SK-N-SH (cell line): ENCODE measurements around the gene ITGA2. TPM values are rescaled to one million over a fixed set of nuclear protein-coding genes. Genes with fewer than 3 reads are reported as not detected.

Experiments
- CTCF ChIA-PET: fragments of 300-600, 350-600 bp; formaldehyde crosslinking; extraction: SDS; loops from one replicate; lab custom pipeline; 2021; lab: Yijun Ruan, JAX
- POLR2A ChIA-PET: fragments of 350-600 bp; sonication (Branson Sonifier 250); formaldehyde crosslinking; extraction: SDS; loops from one replicate; lab custom pipeline; 2020; ENCODE audit warnings: antibody characterized with exemption, inconsistent platforms; lab: Yijun Ruan, JAX
- DNase-seq: peaks from one replicate; pipeline ENCODE4 v3.0.0; 2012
- H2AFZ ChIP-seq: fragments of 200-600 bp; sonication (generic); 2 replicates; pipeline ENCODE4 v1.8.1; 2016; ENCODE audit warnings: antibody characterized with exemption, mild to moderate bottlenecking, low read depth
- H3F3A ChIP-seq: fragments of 200-600 bp; sonication (generic); replicated peaks from 2 replicates; pipeline ENCODE3; 2016; ENCODE audit warnings: antibody characterized with exemption, mild to moderate bottlenecking; ENCODE audit not compliant: insufficient read depth
- H3K27ac ChIP-seq, 2 experiments: fragments of 200-500 bp in 1 of 2; fragments of 200-600 bp in 1 of 2; sonication (Bioruptor generic) in 1 of 2; sonication (generic), shearing (Covaris generic) in 1 of 2; 2 replicates each; pipeline versions ENCODE4 v1.5.1 to v1.6.1; 2014 to 2016; ENCODE audit warnings: low read depth in 2 of 2, inconsistent platforms in 1 of 2, low read length in 1 of 2, mild to moderate bottlenecking in 1 of 2, mixed read lengths in 1 of 2
- H3K27me3 ChIP-seq: fragments of 200-600 bp; sonication (generic), shearing (Covaris generic); 2 replicates; pipeline ENCODE4 v1.6.1; 2016; ENCODE audit warnings: mixed run types; ENCODE audit not compliant: insufficient read depth
- H3K36me3 ChIP-seq, 2 experiments: fragments of 200-500 bp in 1 of 2; fragments of 200-600 bp in 1 of 2; sonication (Bioruptor generic) in 1 of 2; sonication (generic) in 1 of 2; replicated peaks in 1 of 2; 2 replicates each; pipeline versions ENCODE3 to v1.5.1; 2014 to 2016; ENCODE audit warnings: low read length in 1 of 2, mild to moderate bottlenecking in 1 of 2; ENCODE audit not compliant: insufficient read depth in 2 of 2, control insufficient read depth in 1 of 2
- H3K4me1 ChIP-seq, 2 experiments: fragments of 200-500 bp in 1 of 2; fragments of 200-600 bp in 1 of 2; sonication (Bioruptor generic) in 1 of 2; sonication (generic), shearing (Covaris generic) in 1 of 2; 2 replicates each; pipeline versions ENCODE4 v1.5.1 to v1.6.1; 2014 to 2016; ENCODE audit warnings: low read depth in 1 of 2, low read length in 1 of 2, mixed run types in 1 of 2; ENCODE audit not compliant: insufficient read depth in 2 of 2, control insufficient read depth in 1 of 2
- H3K4me2 ChIP-seq: fragments of 200-600 bp; sonication (generic), shearing (Covaris generic); 2 replicates; pipeline ENCODE4 v1.6.1; 2017; ENCODE audit warnings: mixed run types
- H3K4me3 ChIP-seq, 2 experiments: fragments of 200-500 bp in 1 of 2; fragments of 200-600 bp in 1 of 2; sonication (Bioruptor generic) in 1 of 2; sonication (generic), shearing (Covaris generic) in 1 of 2; 2 replicates each; pipeline versions ENCODE4 v1.5.1 to v1.8.1; 2014 to 2016; ENCODE audit warnings: low read depth in 2 of 2, inconsistent platforms in 1 of 2, low read length in 1 of 2, mild to moderate bottlenecking in 1 of 2, mixed read lengths in 1 of 2, moderate library complexity in 1 of 2
- H3K79me2 ChIP-seq: fragments of 200-600 bp; sonication (generic); 2 replicates; pipeline ENCODE4 v1.8.1; 2017; ENCODE audit warnings: mild to moderate bottlenecking; ENCODE audit not compliant: insufficient read depth
- H3K9ac ChIP-seq: fragments of 200-600 bp; sonication (generic); 2 replicates; pipeline ENCODE4 v1.6.1; 2017; ENCODE audit warnings: mixed run types
- H3K9me2 ChIP-seq: fragments of 200-600 bp; sonication (generic); 2 replicates; pipeline ENCODE4 v1.6.1; 2017; ENCODE audit warnings: mixed run types
- H3K9me3 ChIP-seq: fragments of 200-600 bp; sonication (generic); 2 replicates; pipeline ENCODE4 v1.6.1; 2017; ENCODE audit warnings: mixed run types, mild to moderate bottlenecking, moderate library complexity
- H4K20me1 ChIP-seq: fragments of 200-600 bp; sonication (generic); 2 replicates; pipeline ENCODE4 v1.6.1; 2017; ENCODE audit warnings: mild to moderate bottlenecking, mixed run types; ENCODE audit not compliant: insufficient read depth
- POLR2AphosphoS5 ChIP-seq: IDR thresholded peaks from 2 replicates; pipeline ENCODE4 v1.6.1; 2012; ENCODE audit warnings: low read depth, low read length
- RAD21 ChIP-seq: IDR thresholded peaks from 2 replicates; pipeline ENCODE4 v1.6.1; 2012; ENCODE audit warnings: mild to moderate bottlenecking, low read length
- RCOR1 ChIP-seq: fragments of 150-350 bp; IDR thresholded peaks from 2 replicates; pipeline ENCODE4 v1.6.1; 2017; ENCODE audit warnings: antibody characterized with exemption, low read length
- SMC3 ChIP-seq: IDR thresholded peaks from 2 replicates; pipeline ENCODE4 v1.6.1; 2012; ENCODE audit warnings: low read depth, low read length, improper control_type of control experiment
- TAF1 ChIP-seq: IDR thresholded peaks from 2 replicates; pipeline ENCODE4 v1.6.1; 2012; ENCODE audit warnings: low read depth, mild to moderate bottlenecking, low read length, moderate library complexity, borderline replicate concordance
- TCF12 ChIP-seq: IDR thresholded peaks from 2 replicates; pipeline ENCODE4 v1.4.0; 2012
- WGBS: methylation state at CpG from one replicate; pipeline ENCODE4 v1.1.6; 2017; ENCODE audit warnings: low lambda C conversion rate; 5-methylcytosine and 5-hydroxymethylcytosine counted together
- polyA plus RNA-seq, 3 experiments: library from polyadenylated mRNA; depleted of rRNA; stranded (reverse); fragments of >200 nt; gene quantifications; 2 replicates each; pipeline ENCODE4 v1.2.3, GENCODE V29; 2012
- TF ChIP-seq, protein P1 (sequence below): IDR thresholded peaks from 2 replicates; pipeline ENCODE4 v1.4.0; 2012; ENCODE audit warnings: low read depth
- TF ChIP-seq, protein P2 (sequence below): fragments of 200-600 bp; sonication (generic); IDR thresholded peaks from 2 replicates; pipeline ENCODE4 v1.6.1; 2017; ENCODE audit warnings: antibody characterized with exemption, mild to moderate bottlenecking, moderate library complexity

ITGA2 gene
- polyA plus RNA-seq, 1 of the 3 experiments (the other 2 are of a cell fraction): 38.2 TPM

- peaks cover 70 to 75% of the 10 kb centered on the region in 2 experiments for H3K36me3 ChIP-seq
- H4K20me1 ChIP-seq: no peaks in the 10 kb centered on the region
- H3K4me3 ChIP-seq: peak overlapping the region in 1 of 2 experiments; percentile 10; a peak in 1 of 4 replicates
- peaks cover 67% of the 10 kb centered on the region for H3F3A ChIP-seq
- peaks cover 0 to 20% of the 10 kb centered on the region in 2 experiments; a peak in 3 of 4 replicates for H3K4me1 ChIP-seq
- peak overlapping the region in 1 of 2 experiments; percentile 35; a peak in 1 of 4 replicates for H3K27ac ChIP-seq
- no peak overlapping the region for H2AFZ ChIP-seq
- DNase-seq: peak; percentile 37
- no peak overlapping the region for H3K9ac ChIP-seq
- H3K9me2 ChIP-seq: no peaks in the 10 kb centered on the region
- no peaks in the 10 kb centered on the region for H3K27me3 ChIP-seq
- H3K79me2 ChIP-seq: 0 out of 2 replicates have a peak, but pooled peaks cover 3% of the 10 kb centered on the region
- 5% methylated on average over 3 of the region's 3 CpGs for WGBS
- POLR2A ChIA-PET: no interaction called here
- CTCF ChIA-PET: interaction anchor here (0.6 to 7.3 kb wide), 16 partner anchors 12 to 518 kb away, joined by 3 to 79 read pairs (median 4); no protein-coding TSS in a partner anchor
- no peaks in the 10 kb centered on the region for H3K9me3 ChIP-seq
- TF ChIP-seq RCOR1 (peak; percentile 36; the same call in 1 of the 2 replicates), SMC3 (peak; percentile 74), RAD21 (peak; percentile 79)
- TF ChIP-seq, protein P1, sequence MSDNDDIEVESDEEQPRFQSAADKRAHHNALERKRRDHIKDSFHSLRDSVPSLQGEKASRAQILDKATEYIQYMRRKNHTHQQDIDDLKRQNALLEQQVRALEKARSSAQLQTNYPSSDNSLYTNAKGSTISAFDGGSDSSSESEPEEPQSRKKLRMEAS: no peak
- TF ChIP-seq, protein P2, sequence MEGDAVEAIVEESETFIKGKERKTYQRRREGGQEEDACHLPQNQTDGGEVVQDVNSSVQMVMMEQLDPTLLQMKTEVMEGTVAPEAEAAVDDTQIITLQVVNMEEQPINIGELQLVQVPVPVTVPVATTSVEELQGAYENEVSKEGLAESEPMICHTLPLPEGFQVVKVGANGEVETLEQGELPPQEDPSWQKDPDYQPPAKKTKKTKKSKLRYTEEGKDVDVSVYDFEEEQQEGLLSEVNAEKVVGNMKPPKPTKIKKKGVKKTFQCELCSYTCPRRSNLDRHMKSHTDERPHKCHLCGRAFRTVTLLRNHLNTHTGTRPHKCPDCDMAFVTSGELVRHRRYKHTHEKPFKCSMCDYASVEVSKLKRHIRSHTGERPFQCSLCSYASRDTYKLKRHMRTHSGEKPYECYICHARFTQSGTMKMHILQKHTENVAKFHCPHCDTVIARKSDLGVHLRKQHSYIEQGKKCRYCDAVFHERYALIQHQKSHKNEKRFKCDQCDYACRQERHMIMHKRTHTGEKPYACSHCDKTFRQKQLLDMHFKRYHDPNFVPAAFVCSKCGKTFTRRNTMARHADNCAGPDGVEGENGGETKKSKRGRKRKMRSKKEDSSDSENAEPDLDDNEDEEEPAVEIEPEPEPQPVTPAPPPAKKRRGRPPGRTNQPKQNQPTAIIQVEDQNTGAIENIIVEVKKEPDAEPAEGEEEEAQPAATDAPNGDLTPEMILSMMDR: peak; percentile 90
- H3K4me2 ChIP-seq: no peak overlapping the region
These were observed 106.9 kb downstream of the ITGA2 start for GRCh38 chr5:53095931-53096525.

DNA sequence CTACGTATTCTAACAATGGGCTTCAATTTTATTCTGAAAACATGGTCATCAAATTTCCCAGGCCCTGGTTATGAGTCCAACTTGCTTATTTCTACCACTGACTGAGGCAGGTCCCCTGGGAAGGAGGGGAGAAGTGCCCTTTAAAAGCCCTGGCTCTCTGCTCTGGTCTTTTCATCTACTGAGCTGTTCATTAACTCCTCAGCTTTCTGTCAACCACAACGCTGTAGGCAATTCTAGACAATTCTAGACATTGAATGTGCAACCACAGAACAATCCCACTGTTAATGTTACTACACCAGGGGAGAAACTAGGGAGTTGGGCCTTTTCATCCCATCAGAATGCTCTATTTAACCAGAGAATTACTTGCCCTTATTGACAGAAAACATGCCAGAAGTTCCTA, 110.4 kb downstream of the ITGA2 start:
- peaks cover 56% of the 10 kb centered on the region for H3F3A ChIP-seq
- peaks cover 61 to 78% of the 10 kb centered on the region in 2 experiments for H3K36me3 ChIP-seq
- no peaks in the 10 kb centered on the region for H3K27me3 ChIP-seq
- peaks cover 0 to 10% of the 10 kb centered on the region in 2 experiments; a peak in 2 of 4 replicates for H3K4me1 ChIP-seq
- H3K4me3 ChIP-seq: no peak overlapping the region
- no peak overlapping the region for H3K4me2 ChIP-seq
- TF ChIP-seq TCF12: no peak
- TF ChIP-seq TAF1: 0 out of 2 replicates have a peak, but pooled peaks have one; percentile 19
- peak; percentile 29; the same call in 1 of the 2 replicates for TF ChIP-seq POLR2AphosphoS5
- H3K9me3 ChIP-seq: no peaks in the 10 kb centered on the region
- no peak for DNase-seq
- H3K79me2 ChIP-seq: 0 out of 2 replicates have a peak, but pooled peaks cover 5% of the 10 kb centered on the region
- no peaks in the 10 kb centered on the region for H3K9me2 ChIP-seq
- H3K27ac ChIP-seq: peak overlapping the region in 1 of 2 experiments; percentile 23; a peak in 1 of 4 replicates
- H3K9ac ChIP-seq: no peak overlapping the region; the same call in 1 of the 2 replicates
- no peaks in the 10 kb centered on the region for H4K20me1 ChIP-seq
- 82% methylated on average over 2 of the region's 2 CpGs for WGBS
- H2AFZ ChIP-seq: no peak overlapping the region
- ChIA-PET CTCF (interaction anchor here (1.1 to 7.3 kb wide), 5 partner anchors 10 to 184 kb away, joined by 3 to 79 read pairs (median 3); partner anchors contain the start of gene MOCS2), POLR2A (no interaction called here)
